GM21737 (cell line): ENCODE data around the gene CXCL3.
A peak's percentile ranks its signal among the peaks of the same experiment; 100 is the strongest.
"Not testable (repeated sequence)": the region's sequence is repeated elsewhere in the genome, so short reads cannot be mapped to it uniquely, and the experiment has no call there.

ENCODE experiments used
- ATAC-seq: cut with Tn5 transposase; IDR thresholded peaks from one replicate; pipeline ENCODE4 v1.9.1; 2021; ENCODE audit warnings: mild to moderate bottlenecking, moderate library complexity; ENCODE audit not compliant: unreplicated experiment

The CXCL3 gene

DNA sequence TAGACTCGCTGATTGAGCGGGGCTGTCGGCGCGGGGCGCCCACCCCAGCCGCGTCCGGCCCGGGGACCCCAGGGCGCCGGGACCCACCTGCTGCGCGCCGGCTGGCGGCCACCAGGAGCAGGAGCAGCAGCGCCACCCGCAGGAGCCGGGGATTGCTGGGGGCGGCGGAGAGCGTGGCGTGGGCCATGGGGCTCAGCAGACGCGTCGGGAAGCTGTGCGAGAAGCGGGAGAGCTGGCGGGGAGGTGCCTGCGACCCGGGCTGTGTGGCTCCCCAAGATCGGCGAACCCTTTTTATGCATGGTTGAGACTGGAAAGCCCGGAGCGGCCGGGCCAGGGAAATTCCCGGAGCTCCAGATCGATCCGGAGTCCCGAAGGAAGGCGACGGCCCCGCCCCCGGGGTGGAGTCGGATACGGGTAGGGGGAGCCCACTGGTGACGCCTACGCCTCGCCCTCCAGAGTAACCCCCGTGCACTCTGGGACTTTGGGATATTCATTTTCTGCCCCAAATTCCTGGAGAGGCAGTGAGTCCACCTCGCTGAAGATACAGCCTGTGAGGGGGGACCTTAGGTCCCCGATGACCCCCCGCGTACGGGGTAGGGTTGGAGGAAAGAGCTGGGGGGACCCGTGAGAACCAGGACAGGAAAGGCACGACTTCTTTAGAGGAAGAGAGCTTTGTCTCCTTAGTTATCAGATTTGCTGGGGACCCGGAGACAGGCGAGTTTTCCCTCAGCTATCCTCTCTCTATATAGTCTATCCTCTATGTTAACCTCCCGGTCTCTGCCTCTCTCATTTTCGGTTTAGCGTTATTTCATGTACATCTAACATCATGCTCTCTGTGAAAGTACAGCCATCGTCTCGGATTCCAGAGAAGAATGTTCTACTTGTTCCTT is at the start of gene CXCL3:
Gene CXCL3, minus strand, starts transcription at position 265 of the 890 bp plus-strand sequence. Its CDS starts 78 bp downstream, at position 187.
- ATAC-seq: peak; percentile 59

DNA sequence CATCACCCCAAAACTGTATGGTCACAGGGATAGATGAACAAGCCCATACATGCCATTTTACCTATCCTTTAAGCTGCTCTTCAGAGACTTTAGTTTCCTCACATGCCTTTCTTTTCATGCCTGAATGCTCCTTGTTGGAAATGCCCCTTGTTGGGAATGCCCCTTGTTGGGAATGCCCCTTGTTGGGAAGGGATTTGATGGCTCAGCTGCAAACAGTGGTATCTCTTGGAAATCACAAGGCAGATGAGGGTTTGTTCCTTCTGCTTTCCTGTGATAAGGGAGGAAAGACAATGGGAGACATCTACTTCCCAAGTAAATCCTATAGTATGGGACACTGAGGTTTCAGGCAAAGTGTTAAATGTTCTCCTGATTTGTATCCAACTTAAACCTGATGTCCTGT is 49.0 kb upstream of the CXCL3 start:
- ATAC-seq: no peak

DNA sequence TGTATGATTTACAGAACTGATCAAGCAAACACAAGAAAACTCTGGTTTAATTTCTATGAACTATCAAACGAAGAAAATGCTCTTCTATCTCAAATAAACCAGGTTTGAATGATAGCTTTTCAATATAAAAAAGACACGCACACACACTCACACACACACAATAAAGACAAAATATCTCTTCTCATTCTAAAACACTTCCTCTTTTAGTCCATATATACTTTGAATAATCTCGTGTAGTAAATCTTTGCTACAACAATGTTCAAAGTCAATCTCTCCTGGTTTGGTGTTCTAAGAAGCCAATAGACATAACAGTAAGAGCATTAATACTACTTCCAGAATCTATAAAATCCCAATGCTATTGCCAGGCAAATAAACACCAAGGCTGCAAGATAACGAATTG is 47.2 kb upstream of the CXCL3 start:
- ATAC-seq: no peak

DNA sequence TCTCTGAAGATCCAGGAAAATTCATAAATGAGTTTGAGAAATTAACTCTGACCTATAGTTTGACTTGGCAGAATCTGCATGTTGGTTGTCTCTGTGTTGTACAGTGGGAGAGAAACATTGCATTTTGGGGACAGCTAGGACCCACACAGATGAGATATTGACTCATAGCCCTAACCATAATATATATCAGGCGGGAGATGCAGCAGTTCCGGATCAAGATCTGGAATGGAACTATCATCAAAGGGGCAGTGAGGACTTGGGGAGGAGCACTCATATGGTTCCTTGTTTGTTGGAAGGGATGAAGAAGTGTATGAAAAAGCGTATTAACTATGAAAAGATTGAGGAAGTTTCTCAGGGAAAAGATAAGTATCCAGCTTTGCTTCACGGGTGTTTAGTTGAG is 46.5 kb upstream of the CXCL3 start:
- ATAC-seq: no peak

DNA sequence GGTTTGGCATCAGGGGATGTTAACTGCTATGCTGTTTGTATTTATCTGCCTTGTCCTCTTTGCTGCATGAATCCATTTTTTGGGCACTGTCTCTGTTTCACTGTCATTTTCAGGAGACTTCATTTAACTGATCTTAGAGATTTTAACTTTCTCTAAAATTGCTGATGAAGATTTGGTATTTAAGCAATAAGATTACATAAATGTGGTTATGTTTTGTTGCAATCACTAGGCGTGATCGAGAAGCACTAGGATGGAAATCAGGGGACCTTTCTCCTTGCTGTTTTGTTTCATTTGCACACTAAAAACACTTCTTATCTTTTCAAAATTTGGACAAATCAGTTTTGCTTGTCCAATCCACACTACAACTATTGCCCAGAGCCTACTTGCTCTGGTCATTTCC is 45.1 kb upstream of the CXCL3 start:
- no peak for ATAC-seq

DNA sequence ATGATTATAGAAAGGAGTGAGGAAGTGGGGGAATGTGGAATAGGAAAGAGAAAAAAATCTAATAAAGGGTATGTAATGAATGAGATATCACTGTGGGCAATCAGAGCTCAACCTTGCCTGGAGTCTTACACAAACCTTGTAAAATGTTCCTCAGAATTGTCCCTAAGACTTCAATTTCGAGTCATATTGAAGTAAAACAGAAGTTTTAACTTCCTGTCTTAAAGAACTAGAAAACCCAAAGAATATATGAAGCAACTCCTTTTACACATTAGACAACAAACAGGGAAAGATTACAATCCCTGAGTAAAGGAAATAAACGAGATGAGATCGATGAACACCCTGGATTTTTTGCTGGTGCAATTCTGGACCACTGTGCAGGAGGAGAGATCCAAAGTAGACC is 42.5 kb upstream of the CXCL3 start:
- ATAC-seq: no peak

DNA sequence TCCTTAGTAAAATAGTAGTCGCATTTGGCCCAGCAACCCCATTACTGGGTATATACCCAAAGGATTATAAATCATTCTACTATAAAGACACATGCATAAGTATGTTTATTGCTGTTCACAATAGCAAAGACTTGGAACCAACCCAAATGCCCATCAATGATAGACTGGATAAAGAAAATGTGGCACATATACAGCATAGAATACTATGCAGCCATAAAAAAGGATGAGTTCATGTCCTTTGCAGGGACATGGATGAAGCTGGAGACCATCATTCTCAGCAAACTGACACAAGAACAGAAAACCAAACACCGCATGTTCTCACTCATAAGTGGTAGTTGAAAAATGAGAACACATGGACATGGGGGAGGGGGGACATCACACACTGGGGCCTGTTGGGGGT is 41.9 kb upstream of the CXCL3 start:
- ATAC-seq: not testable (repeated sequence)

DNA sequence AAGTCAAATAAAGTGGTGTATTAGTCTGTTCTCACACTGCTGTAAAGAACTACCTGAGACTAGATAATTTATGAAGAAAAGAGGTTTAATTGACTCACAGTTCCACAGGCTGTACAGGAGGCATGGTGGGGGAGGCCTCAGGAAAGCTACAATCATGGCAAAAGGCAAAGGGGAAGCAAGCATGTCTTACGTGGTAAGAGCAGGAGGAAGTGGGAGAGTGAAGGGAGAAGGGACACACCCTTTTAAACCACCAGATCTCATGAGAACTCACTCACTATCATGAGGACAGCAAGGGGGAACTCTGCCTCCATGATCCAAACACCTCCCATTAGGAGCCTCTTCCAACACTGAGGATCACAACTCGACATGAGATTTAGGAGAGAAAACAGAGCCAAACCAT is 40.5 kb upstream of the CXCL3 start:
- not testable (repeated sequence) for ATAC-seq

DNA sequence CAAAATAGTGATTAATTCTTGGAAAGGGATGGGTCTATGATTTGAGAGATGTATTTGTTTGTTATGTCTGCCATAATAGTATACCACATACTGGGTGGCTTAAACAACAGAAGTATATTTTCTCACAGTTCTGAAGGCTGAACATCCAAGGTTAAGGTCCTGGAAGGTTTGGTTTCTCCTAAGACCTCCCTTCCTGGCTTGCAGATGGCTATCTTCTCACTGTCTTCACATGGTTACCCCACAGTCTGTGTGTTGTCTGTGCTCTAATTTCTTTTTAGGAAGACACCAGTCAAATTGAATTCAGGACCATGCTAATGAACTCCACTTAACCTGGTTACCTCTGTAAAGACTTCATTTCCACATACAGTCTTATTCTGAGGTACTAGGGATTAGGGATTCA is 34.9 kb upstream of the CXCL3 start:
- ATAC-seq: no peak

DNA sequence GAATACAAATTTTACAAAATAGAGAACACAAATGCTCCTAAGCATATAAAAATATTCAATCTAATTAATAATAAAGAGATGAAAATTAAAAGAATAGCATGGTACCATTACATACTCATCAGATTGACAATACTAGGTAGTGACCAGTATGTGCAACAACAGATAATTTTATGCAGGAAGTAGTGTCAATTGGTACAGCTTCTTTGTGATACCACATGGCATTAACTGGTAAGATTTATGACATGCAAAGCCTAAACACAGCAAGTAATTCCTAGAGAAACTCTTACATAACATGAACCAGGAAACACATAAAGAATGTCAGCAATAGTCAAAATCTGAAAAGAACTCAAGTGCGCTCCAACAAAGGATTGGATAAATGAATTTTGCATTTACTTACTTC is 34.2 kb upstream of the CXCL3 start:
- ATAC-seq: no peak

DNA sequence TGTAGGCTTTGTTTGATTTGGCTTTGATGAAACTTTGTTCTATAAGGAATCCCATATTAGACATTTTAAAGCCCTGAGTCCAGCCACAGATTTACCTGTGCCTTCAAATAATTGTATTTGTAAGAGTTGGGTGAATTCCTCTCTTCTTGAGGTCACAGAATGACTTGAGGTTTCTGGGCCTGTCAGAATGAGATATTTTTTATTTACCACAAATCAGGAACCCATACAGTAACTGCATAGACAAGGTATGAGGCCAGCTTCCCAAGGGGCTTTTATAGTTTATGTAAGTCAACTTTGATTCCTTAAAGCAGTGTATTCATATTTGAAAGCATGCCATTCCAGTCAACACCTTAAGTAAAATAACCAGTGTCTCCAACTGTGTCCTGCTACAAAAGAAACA is 29.1 kb upstream of the CXCL3 start:
- no peak for ATAC-seq

DNA sequence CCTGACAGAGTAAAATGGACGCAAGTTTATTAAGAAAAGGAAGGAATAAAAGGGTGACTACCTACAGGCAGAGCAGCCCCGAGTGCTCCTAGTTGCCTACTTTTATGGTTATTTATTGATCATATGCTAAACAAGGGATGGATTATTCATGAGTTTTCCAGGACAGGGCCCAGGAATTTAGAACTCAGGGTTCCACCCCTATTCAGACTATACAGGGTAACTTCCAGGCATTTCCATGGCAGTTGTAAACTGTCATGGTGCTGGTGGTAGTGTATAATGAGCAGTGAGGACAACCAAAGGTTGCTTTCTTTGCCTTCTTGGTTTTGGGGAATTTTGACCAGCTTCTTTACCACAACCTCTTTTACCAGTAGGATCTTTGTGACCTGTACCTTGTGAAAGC is 27.7 kb upstream of the CXCL3 start:
- ATAC-seq: no peak

DNA sequence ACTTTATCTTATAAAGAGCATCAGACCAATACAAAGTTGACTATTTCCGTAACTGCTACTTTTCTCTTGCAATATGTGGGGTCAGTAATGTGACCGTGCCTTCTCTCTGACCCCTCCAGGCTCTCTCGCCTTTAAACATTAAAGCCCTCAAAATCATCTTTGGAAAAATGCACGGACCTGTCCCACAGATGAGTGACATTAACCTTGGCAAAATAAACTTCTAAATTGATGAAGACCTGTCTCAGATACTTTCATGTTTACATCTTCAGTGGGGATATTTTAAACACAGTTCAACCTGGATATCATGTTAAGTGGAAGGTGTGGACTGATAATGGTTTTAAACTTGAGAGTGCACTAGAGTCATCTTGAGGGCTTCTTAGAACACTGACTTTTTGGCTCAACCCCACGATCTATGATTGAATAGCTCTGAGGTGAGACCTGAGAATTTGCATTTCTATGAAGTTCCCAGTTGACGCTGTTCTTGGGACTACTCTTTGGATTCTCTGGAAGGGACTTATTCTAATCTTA is 26.7 kb upstream of the CXCL3 start:
- ATAC-seq: no peak

DNA sequence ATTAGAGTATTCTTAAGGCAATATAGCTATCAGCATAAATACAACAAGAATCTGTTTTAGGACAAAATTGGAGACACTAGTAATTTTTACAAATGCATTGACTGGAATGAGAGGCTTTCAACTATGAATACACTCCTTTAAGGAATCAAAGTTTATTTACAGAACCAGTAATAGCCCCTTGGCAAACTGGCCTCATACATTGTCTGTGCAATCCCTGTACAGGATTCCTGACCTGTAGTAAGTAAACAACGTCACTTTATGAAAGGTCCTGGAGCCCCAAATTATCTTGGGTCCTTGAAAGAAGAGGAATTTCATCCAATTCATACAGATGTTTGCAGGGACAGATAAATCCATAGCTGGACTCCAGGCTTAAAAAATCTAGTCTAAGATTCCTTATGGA is 25.4 kb upstream of the CXCL3 start:
- no peak for ATAC-seq

DNA sequence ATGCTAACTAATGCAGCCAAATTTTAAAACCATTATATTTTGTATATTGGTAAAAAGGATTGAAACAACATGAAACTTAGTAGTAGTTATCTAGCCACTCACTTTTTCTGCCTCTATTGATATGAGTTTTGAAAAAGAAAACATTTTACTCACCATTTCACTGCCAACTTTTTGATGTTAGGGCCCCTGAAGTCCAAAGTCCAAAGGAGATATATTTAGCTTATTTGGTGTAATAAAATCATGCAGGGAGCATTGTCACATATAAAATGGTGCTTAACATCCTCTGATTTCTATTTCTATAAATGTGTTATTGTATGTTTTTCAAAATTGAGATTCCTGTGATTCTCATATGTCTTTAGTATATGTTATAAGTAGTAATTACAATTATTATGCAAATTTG is 24.5 kb upstream of the CXCL3 start:
- no peak for ATAC-seq

DNA sequence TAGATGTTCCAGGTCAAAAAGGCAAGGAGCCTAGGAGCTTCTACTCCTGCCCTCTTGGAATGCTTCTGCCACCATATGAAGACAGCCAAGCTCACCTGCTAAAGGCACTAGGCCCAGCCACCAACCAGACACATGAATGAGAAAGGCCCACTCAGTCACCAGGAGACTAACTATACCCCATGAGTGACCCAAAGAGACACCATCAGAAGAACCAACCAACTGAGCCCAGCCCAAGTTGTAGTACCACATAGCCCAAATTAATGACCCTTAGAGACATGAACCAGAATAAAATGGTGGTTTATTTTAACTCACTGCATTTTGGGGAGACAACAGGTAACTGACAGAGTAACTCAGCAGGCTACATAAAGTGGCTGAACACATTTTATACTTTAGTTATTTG is 22.9 kb upstream of the CXCL3 start:
- ATAC-seq: no peak

DNA sequence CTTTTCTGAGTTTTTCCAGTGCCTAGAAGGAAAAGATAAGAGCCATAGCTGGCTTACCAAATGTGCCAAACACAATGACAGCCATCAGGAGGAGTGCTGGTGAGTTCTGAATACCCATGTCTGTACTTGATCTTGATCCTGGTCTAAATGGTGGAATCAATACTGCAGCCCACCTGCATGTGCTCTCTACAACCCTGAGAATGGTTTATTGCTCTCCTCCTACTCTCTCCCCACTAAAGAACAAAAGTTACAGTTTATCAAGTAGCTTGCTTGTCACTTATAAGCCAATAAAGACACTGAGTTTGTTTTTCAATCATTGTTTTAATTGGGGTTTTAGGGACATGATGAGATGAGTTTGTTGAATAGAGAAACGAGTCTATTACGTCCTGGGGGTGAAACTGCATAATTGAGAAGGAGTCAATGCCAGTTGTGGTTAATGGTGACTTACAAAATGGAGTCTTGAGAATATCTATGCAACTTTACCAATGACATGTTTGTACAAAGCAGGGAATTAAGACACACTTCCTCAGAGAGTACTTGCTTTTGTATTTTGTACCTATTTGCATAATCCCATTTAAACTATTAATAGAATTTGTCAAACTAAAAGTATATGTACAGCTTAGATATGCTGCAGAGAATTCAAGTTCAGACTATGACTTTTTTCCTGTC is 20.8 kb upstream of the CXCL3 start:
- no peak for ATAC-seq

DNA sequence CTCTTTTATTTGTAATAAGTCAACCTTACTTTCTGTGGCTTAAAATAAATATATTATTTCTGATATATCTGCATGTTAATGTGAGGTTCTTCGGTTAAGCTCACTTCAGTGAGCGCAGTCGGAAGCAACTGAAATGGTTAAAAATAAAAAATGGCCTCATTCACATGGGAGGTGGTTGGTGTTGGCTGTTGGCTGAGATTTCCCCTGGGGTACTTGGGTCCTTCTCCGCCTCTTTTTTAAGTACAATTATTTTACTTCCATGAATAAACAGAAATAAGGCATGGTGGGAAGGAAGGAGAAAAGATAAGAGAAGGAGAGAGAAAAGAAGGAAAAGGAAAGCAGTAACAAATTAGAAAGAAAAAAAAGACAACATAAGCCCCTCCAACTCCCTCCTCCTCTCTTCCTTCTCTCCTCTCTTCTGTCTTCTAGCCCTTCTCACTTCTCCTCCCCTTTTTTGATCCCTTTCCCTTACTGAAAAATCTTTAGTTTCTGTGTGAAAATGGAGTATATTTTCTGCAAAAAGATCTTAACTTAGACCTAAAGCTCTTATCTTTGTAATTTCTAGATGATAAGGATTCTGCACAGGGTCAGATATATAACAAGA is 19.7 kb upstream of the CXCL3 start:
- no peak for ATAC-seq

DNA sequence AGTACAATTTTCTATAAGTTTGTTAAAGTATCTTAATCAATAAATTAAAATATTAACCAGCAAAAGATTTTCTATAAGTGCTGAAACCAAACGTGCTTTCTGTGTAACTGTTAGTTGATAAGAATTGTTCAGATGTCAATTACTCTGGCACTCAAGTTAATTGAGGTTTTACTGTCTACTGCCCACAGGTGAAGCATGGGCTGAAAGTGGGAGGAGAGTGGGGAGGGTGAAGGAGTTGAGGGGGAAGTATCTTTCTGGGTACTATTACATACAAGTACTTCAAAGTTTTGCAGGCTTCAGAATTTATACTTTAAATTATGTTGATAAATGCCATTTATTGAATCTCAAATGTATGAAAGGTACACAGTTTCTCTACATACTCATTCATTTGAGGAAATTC is 19.1 kb upstream of the CXCL3 start:
- no peak for ATAC-seq

DNA sequence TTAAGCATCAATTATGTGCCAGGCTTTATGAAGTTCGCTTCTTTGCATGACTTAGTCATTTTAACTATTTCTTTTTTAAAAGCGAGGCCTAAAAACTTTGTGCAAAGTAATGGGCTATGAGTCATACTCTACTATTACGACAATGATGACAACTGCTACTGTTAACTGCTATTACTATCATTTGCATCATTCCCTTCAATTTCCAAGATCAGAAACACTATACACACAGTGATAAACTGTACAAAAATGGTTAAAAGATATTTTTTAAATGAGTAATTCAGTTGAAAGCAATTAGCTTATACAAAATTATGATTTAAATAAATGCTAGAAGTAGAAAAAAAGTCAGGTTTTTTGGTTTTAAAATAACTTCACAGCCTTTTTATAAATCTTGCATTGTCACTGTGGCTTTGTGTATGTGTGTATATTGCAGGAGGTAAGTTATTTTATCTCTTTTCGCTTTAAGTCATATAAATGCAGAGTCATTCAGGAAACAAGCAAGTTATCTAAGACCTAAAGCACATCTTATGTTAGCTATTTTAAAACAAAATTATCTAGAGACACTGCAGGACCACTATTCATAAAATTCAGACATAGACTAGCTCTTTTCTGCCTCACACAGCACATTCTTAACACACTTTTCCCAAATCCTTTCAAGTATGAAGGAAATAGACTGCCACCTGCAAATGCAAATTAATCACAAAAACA is 18.5 kb upstream of the CXCL3 start:
- ATAC-seq: no peak
